Trophoblast cell (in vitro differentiated cells and primary cell): ENCODE results near the gene RGL1.
A peak's percentile ranks its signal among the peaks of the same experiment; 100 is the strongest.

Experiments used
- DNase-seq, 2 donors: peaks; one replicate each; pipeline ENCODE4 v3.0.0-alpha.2; 2016
- H2AFZ ChIP-seq: 2 replicates; pipeline ENCODE4 v1.6.1; 2013; ENCODE audit warnings: low read length, moderate library complexity, mild to moderate bottlenecking; ENCODE audit not compliant: insufficient read depth, poor library complexity
- H2AK5ac ChIP-seq: 2 replicates; pipeline ENCODE4 v1.6.1; 2013; ENCODE audit warnings: mild to moderate bottlenecking, low read length
- H2BK120ac ChIP-seq: 2 replicates; pipeline ENCODE4 v1.6.1; 2013; ENCODE audit warnings: low read length, mild to moderate bottlenecking, moderate library complexity; ENCODE audit not compliant: insufficient read depth, poor library complexity
- H2BK12ac ChIP-seq: 2 replicates; pipeline ENCODE4 v1.6.1; 2013; ENCODE audit warnings: mild to moderate bottlenecking, low read length, moderate library complexity
- H2BK5ac ChIP-seq: 2 replicates; pipeline ENCODE4 v1.6.1; 2013; ENCODE audit warnings: low read length, low read depth, moderate library complexity, mild to moderate bottlenecking; ENCODE audit not compliant: poor library complexity
- H3K14ac ChIP-seq: 2 replicates; pipeline ENCODE4 v1.6.1; 2013; ENCODE audit warnings: mild to moderate bottlenecking, low read length
- H3K18ac ChIP-seq: 2 replicates; pipeline ENCODE4 v1.6.1; 2013; ENCODE audit warnings: mild to moderate bottlenecking, low read length
- H3K23ac ChIP-seq: 2 replicates; pipeline ENCODE4 v1.6.1; 2013; ENCODE audit warnings: low read length
- H3K27ac ChIP-seq: 2 replicates; pipeline ENCODE4 v1.5.1; 2013; ENCODE audit warnings: low read depth, mild to moderate bottlenecking, inconsistent platforms, low read length, moderate library complexity
- H3K27me3 ChIP-seq: 2 replicates; pipeline ENCODE4 v1.6.1; 2013; ENCODE audit warnings: inconsistent platforms, mild to moderate bottlenecking, low read length, moderate library complexity; ENCODE audit not compliant: insufficient read depth
- H3K36me3 ChIP-seq, 2 experiments: 1 replicate in 1 of 2; 2 replicates in 1 of 2; pipeline ENCODE4 v1.6.1; 2013; ENCODE audit warnings: low read length in 2 of 2, mild to moderate bottlenecking in 2 of 2, moderate library complexity in 1 of 2; ENCODE audit not compliant: insufficient read depth in 2 of 2, control insufficient read depth in 1 of 2
- H3K4ac ChIP-seq: 2 replicates; pipeline ENCODE4 v1.6.1; 2013; ENCODE audit warnings: low read depth, mild to moderate bottlenecking, low read length, moderate library complexity
- H3K4me1 ChIP-seq, 2 experiments: 1 replicate in 1 of 2; 2 replicates in 1 of 2; pipeline ENCODE4 v1.6.1; 2013; ENCODE audit warnings: low read length in 2 of 2, mild to moderate bottlenecking in 2 of 2, moderate library complexity in 1 of 2; ENCODE audit not compliant: insufficient read depth in 2 of 2, control insufficient read depth in 1 of 2
- H3K4me2 ChIP-seq: 2 replicates; pipeline ENCODE4 v1.6.1; 2013; ENCODE audit warnings: inconsistent platforms, mild to moderate bottlenecking, low read length, moderate library complexity
- H3K4me3 ChIP-seq: 2 replicates; pipeline ENCODE4 v1.5.1; 2013; ENCODE audit warnings: mild to moderate bottlenecking, low read depth, low read length, inconsistent platforms
- H3K79me1 ChIP-seq: one replicate; pipeline ENCODE4 v1.6.1; 2013; ENCODE audit warnings: low read length
- H3K79me2 ChIP-seq: 2 replicates; pipeline ENCODE4 v1.6.1; 2013; ENCODE audit warnings: low read length, mild to moderate bottlenecking; ENCODE audit not compliant: control insufficient read depth, insufficient read depth, poor library complexity
- H3K9ac ChIP-seq: 2 replicates; pipeline ENCODE4 v1.6.1; 2013; ENCODE audit warnings: mild to moderate bottlenecking, low read length
- H3K9me3 ChIP-seq: 2 replicates; pipeline ENCODE4 v1.6.1; 2013; ENCODE audit warnings: low read depth, mild to moderate bottlenecking, control low read depth, inconsistent platforms, low read length; ENCODE audit not compliant: insufficient read depth
- H4K12ac ChIP-seq: 2 replicates; pipeline ENCODE4 v1.6.1; 2013; ENCODE audit warnings: low read depth, mild to moderate bottlenecking, low read length, moderate library complexity
- H4K8ac ChIP-seq: 2 replicates; pipeline ENCODE4 v1.6.1; 2013; ENCODE audit warnings: low read depth, mild to moderate bottlenecking, low read length, moderate library complexity
- H4K91ac ChIP-seq: one replicate; pipeline ENCODE4 v1.6.1; 2013; ENCODE audit warnings: low read depth, mild to moderate bottlenecking, low read length, moderate library complexity
- WGBS: extraction: QIAGEN DNeasy Blood & Tissue Kit; methylation state at CpG from one replicate; pipeline ENCODE4 v1.1.7; 2013; ENCODE audit warnings: missing lambda C conversion rate; ENCODE audit not compliant: insufficient read length, insufficient coverage; ENCODE audit errors: extremely low coverage; 5-methylcytosine and 5-hydroxymethylcytosine counted together

Gene RGL1

GRCh38 chr1:183926983-183927382 is 122.1 kb downstream of the RGL1 start:
- H3K27ac ChIP-seq: peak overlapping the region; percentile 59
- peaks cover 5 to 11% of the 10 kb centered on the region in 2 experiments for H3K4me1 ChIP-seq
- peak overlapping the region; percentile 92 for H2BK120ac ChIP-seq
- H3K23ac ChIP-seq: no peak overlapping the region
- WGBS: no CpG with 5 or more reads among the region's 5 CpGs
- H2AFZ ChIP-seq: no peak overlapping the region
- peaks cover 0 to 2% of the 10 kb centered on the region in 2 experiments for H3K36me3 ChIP-seq
- no peak overlapping the region for H3K4me2 ChIP-seq
- H3K4me3 ChIP-seq: no peak overlapping the region
- H2BK12ac ChIP-seq: peak overlapping the region; percentile 90
- peak overlapping the region; percentile 68 for H3K18ac ChIP-seq
- H4K91ac ChIP-seq: peak overlapping the region; percentile 51
- H3K9ac ChIP-seq: no peak overlapping the region
- peak overlapping the region; percentile 64 for H3K14ac ChIP-seq
- no peaks in the 10 kb centered on the region for H3K27me3 ChIP-seq
- peak overlapping the region; percentile 92 for H2AK5ac ChIP-seq
- H3K4ac ChIP-seq: no peak overlapping the region
- no peak overlapping the region for H4K12ac ChIP-seq
- peak in 1 of 2 donors; percentile 82 for DNase-seq
- H4K8ac ChIP-seq: no peak overlapping the region
- H3K9me3 ChIP-seq: peaks cover 1% of the 10 kb centered on the region
- H3K79me2 ChIP-seq: no peaks in the 10 kb centered on the region
- peak overlapping the region; percentile 64 for H2BK5ac ChIP-seq
- peaks cover 2% of the 10 kb centered on the region for H3K79me1 ChIP-seq

- Histone ChIP-seq H4K8ac (no peak overlapping the region), H3K14ac (no peak overlapping the region), H2AK5ac (no peak overlapping the region), H3K27ac (no peak overlapping the region), H3K27me3 (no peaks in the 10 kb centered on the region), H3K4me1 (peaks cover 1 to 5% of the 10 kb centered on the region in 2 experiments), H3K9ac (no peak overlapping the region), H2BK120ac (no peak overlapping the region), H3K23ac (no peak overlapping the region), H3K9me3 (no peaks in the 10 kb centered on the region), H2AFZ (no peak overlapping the region), H3K4me3 (no peak overlapping the region), H3K79me2 (no peaks in the 10 kb centered on the region), H3K4me2 (no peak overlapping the region), H4K12ac (no peak overlapping the region), H4K91ac (no peak overlapping the region), H3K4ac (no peak overlapping the region), H3K18ac (no peak overlapping the region), H2BK12ac (no peak overlapping the region), H3K79me1 (peaks cover under 1% of the 10 kb centered on the region), H2BK5ac (no peak overlapping the region), H3K36me3 (peaks cover 0 to 2% of the 10 kb centered on the region in 2 experiments)
- no CpG with 5 or more reads among the region's 2 CpGs for WGBS
- DNase-seq: no peak
Measured at GRCh38 chr1:183931646-183932271, 126.8 kb downstream of the RGL1 start.

- no peak overlapping the region for H2AFZ ChIP-seq
- H3K4ac ChIP-seq: no peak overlapping the region
- no peak overlapping the region for H2BK120ac ChIP-seq
- H3K4me3 ChIP-seq: no peak overlapping the region
- no peaks in the 10 kb centered on the region for H3K9me3 ChIP-seq
- no peak overlapping the region for H2BK5ac ChIP-seq
- H4K12ac ChIP-seq: no peak overlapping the region
- no peak overlapping the region for H3K27ac ChIP-seq
- no peak overlapping the region for H3K23ac ChIP-seq
- H4K91ac ChIP-seq: no peak overlapping the region
- no peak overlapping the region for H3K14ac ChIP-seq
- no peaks in the 10 kb centered on the region for H3K79me1 ChIP-seq
- DNase-seq: no peak
- no peak overlapping the region for H3K4me2 ChIP-seq
- H2AK5ac ChIP-seq: no peak overlapping the region
- no peaks in the 10 kb centered on the region for H3K27me3 ChIP-seq
- no peaks in the 10 kb centered on the region for H3K79me2 ChIP-seq
- peaks cover 0 to 2% of the 10 kb centered on the region in 2 experiments for H3K36me3 ChIP-seq
- H4K8ac ChIP-seq: no peak overlapping the region
- H3K4me1 ChIP-seq: no peaks in the 10 kb centered on the region
- no CpG with 5 or more reads among the region's 15 CpGs for WGBS
- no peak overlapping the region for H3K9ac ChIP-seq
- no peak overlapping the region for H3K18ac ChIP-seq
- no peak overlapping the region for H2BK12ac ChIP-seq
Measured at GRCh38 chr1:183932412-183932811, 127.5 kb downstream of the RGL1 start.

- no peak for DNase-seq
- Histone ChIP-seq H3K27me3 (no peaks in the 10 kb centered on the region), H4K91ac (no peak overlapping the region), H2BK5ac (no peak overlapping the region), H2BK12ac (no peak overlapping the region), H3K9me3 (no peaks in the 10 kb centered on the region), H3K9ac (no peak overlapping the region), H2AK5ac (no peak overlapping the region), H4K8ac (no peak overlapping the region), H3K4me1 (no peaks in the 10 kb centered on the region), H3K36me3 (peaks cover 0 to 2% of the 10 kb centered on the region in 2 experiments), H3K27ac (no peak overlapping the region), H2BK120ac (no peak overlapping the region), H3K79me1 (no peaks in the 10 kb centered on the region), H4K12ac (no peak overlapping the region), H3K4ac (no peak overlapping the region), H3K23ac (no peak overlapping the region), H2AFZ (no peak overlapping the region), H3K79me2 (no peaks in the 10 kb centered on the region), H3K14ac (no peak overlapping the region), H3K18ac (no peak overlapping the region), H3K4me2 (no peak overlapping the region), H3K4me3 (no peak overlapping the region)
- WGBS: no CpG with 5 or more reads among the region's 4 CpGs
Measured at GRCh38 chr1:183933528-183934179, 128.7 kb downstream of the RGL1 start.
